Calu3 (cell line): ENCODE results near the gene MUC2. TPM values are rescaled to one million over a fixed set of nuclear protein-coding genes. Genes with fewer than 3 reads are reported as not detected.

ENCODE experiments used
- BruUV-seq: library from RNA; stranded (reverse); fragments of 400-500 nt; replicated peaks from 2 replicates; lab custom pipeline; 2021; lab: Mats Ljungman, UMichigan
- CTCF ChIA-PET: fragments of 300-600 bp; sonication (Branson Sonifier 250); formaldehyde crosslinking; loops from one replicate; lab custom pipeline; 2022; ENCODE audit warnings: antibody characterized with exemption; lab: Charles Lee
- DNase-seq: peaks from one replicate; pipeline ENCODE4 v3.0.0; 2022
- H3K27ac Mint-ChIP-seq: one replicate; pipeline ENCODE4 v1.8.0; 2022; ENCODE audit warnings: mixed read lengths; ENCODE audit not compliant: unreplicated experiment
- H3K27me3 Mint-ChIP-seq: one replicate; pipeline ENCODE4 v1.8.0; 2022; ENCODE audit warnings: mixed read lengths; ENCODE audit not compliant: unreplicated experiment
- H3K36me3 Mint-ChIP-seq: one replicate; pipeline ENCODE4 v1.8.0; 2022; ENCODE audit warnings: mild to moderate bottlenecking, moderate library complexity, mixed read lengths; ENCODE audit not compliant: insufficient read depth, unreplicated experiment
- H3K4me1 Mint-ChIP-seq: one replicate; pipeline ENCODE4 v1.8.0; 2022; ENCODE audit warnings: mild to moderate bottlenecking, low read depth, mixed read lengths; ENCODE audit not compliant: unreplicated experiment
- H3K4me3 Mint-ChIP-seq: one replicate; pipeline ENCODE4 v1.8.0; 2022; ENCODE audit warnings: mild to moderate bottlenecking, low read depth, moderate library complexity, mixed read lengths; ENCODE audit not compliant: unreplicated experiment
- H3K9me3 Mint-ChIP-seq: one replicate; pipeline ENCODE4 v1.8.0; 2022; ENCODE audit warnings: low read depth, mixed read lengths; ENCODE audit not compliant: unreplicated experiment
- intact Hi-C: fragments of 100-400 bp; cut with micrococcal nuclease; formaldehyde crosslinking; loops from one replicate; pipeline ENCODE4 v1.10.0; 2022; ENCODE audit not compliant: unreplicated experiment
- total RNA-seq: library from RNA; stranded (reverse); gene quantifications from 2 replicates; pipeline ENCODE4 v1.2.3, GENCODE V29; 2022
- TF ChIP-seq, protein P1 (sequence below): fragments of 200-600 bp; IDR thresholded peaks from one replicate; pipeline ENCODE4 v1.8.0; 2022; ENCODE audit warnings: antibody characterized with exemption; ENCODE audit not compliant: unreplicated experiment

Gene MUC2
- total RNA-seq, 1 experiment from 2014 or later = not detected

DNA sequence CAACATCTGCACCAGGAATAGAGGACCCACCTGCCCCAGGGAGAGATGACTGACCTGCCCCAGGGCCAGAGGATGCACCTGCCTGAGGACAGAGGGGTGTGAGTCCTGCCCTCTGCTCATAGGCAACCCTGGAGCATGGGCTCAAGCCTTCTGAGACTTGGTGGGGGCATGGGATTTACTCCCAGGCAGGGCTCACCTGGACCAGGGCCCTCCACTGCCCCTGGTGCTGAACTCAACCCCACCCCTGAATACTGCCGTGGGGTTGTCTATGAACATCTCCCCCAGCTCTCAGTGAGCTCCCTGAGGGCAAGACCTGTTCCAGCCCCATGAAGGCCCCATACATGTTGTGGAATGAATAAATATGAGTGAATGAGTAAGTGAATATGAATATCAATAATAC lies 49.3 kb downstream of the MUC2 start:
- peaks cover 37% of the 10 kb centered on the region for H3K27me3 Mint-ChIP-seq
- H3K4me3 Mint-ChIP-seq = no peak overlapping the region
- H3K27ac Mint-ChIP-seq = no peak overlapping the region
- intact Hi-C loops = no loop called here
- DNase-seq = no peak
- peaks cover 4% of the 10 kb centered on the region for H3K9me3 Mint-ChIP-seq
- H3K4me1 Mint-ChIP-seq = no peaks in the 10 kb centered on the region
- TF ChIP-seq, protein P1, sequence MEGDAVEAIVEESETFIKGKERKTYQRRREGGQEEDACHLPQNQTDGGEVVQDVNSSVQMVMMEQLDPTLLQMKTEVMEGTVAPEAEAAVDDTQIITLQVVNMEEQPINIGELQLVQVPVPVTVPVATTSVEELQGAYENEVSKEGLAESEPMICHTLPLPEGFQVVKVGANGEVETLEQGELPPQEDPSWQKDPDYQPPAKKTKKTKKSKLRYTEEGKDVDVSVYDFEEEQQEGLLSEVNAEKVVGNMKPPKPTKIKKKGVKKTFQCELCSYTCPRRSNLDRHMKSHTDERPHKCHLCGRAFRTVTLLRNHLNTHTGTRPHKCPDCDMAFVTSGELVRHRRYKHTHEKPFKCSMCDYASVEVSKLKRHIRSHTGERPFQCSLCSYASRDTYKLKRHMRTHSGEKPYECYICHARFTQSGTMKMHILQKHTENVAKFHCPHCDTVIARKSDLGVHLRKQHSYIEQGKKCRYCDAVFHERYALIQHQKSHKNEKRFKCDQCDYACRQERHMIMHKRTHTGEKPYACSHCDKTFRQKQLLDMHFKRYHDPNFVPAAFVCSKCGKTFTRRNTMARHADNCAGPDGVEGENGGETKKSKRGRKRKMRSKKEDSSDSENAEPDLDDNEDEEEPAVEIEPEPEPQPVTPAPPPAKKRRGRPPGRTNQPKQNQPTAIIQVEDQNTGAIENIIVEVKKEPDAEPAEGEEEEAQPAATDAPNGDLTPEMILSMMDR = no peak
- no TSS peak for BruUV-seq
- CTCF ChIA-PET = no interaction called here
- H3K36me3 Mint-ChIP-seq = no peaks in the 10 kb centered on the region

Other genes with a start within 250 kb of the MUC2 start
- 33.4 and 35.3 TPM in 2 replicates for gene CRACR2B, start 247.0 kb upstream of the MUC2 start, total RNA-seq
- gene CD151, start 241.9 kb upstream of the MUC2 start, total RNA-seq = 472 and 482 TPM in 2 replicates
- 107 and 115 TPM in 2 replicates for gene POLR2L, start 232.3 kb upstream of the MUC2 start, total RNA-seq
- 28.9 and 36.3 TPM in 2 replicates for gene TSPAN4, start 232.0 kb upstream of the MUC2 start, total RNA-seq
- gene CHID1, start 164.1 kb upstream of the MUC2 start, total RNA-seq = 134 and 150 TPM in 2 replicates
- 82.9 and 92.9 TPM in 2 replicates for gene AP2A2, start 149.0 kb upstream of the MUC2 start, total RNA-seq
- gene MUC6, start 38.2 kb upstream of the MUC2 start, total RNA-seq = 0.73 and 4.6 TPM in 2 replicates
- 51.2 and 145 TPM in 2 replicates for gene MUC5AC, start 83.1 kb downstream of the MUC2 start, total RNA-seq
- gene MUC5B, start 148.2 kb downstream of the MUC2 start, total RNA-seq = 3.4 and 10.5 TPM in 2 replicates
- gene TOLLIP, start 234.8 kb downstream of the MUC2 start, total RNA-seq = 53.4 and 64.9 TPM in 2 replicates